GM15510 (cell line): ENCODE measurements around the gene NRCAM.

Experiments
- POLR2A ChIP-seq: IDR thresholded peaks from 3 replicates; pipeline ENCODE4 v1.6.1; 2011; ENCODE audit warnings: borderline replicate concordance; ENCODE audit not compliant: insufficient read length; ENCODE audit errors: extremely low read depth

NRCAM gene

GRCh38 chr7:108455998-108456677, at the start of gene NRCAM:
NRCAM (minus strand) TSS chr7:108456436; CDS start chr7:108240064, 216,372 bp downstream.
- TF ChIP-seq POLR2A: no peak

GRCh38 chr7:108503112-108504026, 47.1 kb upstream of the NRCAM start:
- no peak for TF ChIP-seq POLR2A

DNA sequence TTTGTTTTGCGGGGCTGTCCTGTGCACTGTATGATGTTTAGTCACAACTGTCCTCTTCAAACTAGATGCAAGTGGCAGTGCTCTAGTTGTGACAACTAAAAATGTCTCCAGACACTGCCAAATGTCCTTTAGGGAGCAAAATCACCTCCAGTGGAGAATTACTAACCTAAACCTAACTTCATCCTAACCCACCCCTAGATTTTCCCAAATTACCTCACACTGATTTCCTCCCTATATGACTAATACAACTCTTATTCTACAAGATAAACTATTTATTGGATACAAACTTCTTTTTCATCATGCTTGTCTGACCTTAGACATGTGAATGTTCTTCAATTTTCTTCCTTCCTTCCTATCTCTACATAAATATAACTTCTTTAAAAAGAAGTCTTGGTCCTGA, 43.3 kb upstream of the NRCAM start:
- no peak for TF ChIP-seq POLR2A

DNA sequence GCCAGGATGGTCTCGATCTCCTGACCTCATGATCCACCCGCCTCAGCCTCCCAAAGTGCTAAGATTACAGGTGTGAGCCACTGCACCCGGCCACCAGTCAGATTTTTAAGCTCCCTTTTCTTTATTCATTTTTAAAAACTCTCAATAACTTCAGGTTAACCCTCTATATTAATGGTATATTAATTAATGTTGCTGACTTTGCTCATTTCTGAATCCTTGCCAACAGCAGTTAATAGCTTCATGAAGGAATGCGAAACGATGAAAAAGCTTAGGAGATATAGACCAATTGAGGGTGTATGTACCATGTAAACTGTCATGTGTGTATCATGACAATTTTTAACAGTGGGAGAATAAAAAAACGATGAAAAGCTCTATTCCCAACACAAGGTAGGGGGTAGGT, 42.2 kb upstream of the NRCAM start:
- TF ChIP-seq POLR2A: no peak

DNA sequence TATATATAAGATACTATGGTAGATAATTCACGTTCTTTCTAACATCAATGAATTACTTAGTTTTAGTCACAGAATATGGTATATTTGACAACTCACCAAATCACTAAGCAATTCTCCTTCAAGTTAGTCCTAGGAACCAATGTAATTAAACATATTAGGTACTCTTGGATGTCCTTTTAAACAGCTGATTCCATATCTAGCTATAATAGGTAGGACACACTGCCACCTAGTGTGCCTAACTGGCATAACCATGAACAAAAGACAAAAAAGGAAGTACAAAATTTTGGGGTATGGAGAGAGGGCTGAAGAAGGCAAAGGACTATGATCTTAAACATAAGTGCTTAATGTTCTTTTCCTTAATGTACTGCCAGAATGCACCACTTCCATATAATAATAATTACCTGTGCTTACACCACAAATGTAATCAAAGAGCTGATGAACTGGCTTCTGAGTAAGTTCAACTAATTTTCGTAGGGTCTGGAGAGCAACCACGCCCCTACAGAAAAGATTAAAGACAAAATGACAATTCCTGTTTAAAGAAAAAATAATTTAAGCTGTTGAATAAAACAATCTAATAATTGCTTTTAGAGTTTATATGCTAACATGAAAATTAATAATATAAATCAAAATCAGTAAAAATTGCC, 41.0 kb upstream of the NRCAM start:
- no peak for TF ChIP-seq POLR2A

DNA sequence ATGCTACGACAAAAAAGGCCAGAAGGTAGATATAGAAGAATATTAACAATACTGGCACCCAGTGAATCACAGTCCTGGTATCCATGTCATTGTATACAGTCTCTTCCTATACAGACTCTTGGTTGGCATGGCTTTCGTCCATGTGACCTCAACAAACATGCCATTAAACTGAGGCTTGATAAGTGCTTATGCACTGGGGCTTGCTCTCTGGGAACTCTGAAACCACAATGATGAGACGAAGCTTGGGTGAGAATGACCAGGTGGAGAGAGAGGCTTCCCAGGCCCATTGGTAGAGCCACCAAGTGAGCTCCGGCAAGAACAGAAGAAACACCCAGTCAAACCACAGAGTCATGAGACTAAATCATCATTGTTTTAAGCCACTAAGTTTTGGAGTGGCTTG, 36.5 kb upstream of the NRCAM start:
- no peak for TF ChIP-seq POLR2A

GRCh38 chr7:108488768-108489538, 32.7 kb upstream of the NRCAM start:
- TF ChIP-seq POLR2A: no peak

- no peak for TF ChIP-seq POLR2A
Measured at GRCh38 chr7:108487646-108488045, 31.4 kb upstream of the NRCAM start.

GRCh38 chr7:108486291-108486966, 30.2 kb upstream of the NRCAM start:
- no peak for TF ChIP-seq POLR2A

DNA sequence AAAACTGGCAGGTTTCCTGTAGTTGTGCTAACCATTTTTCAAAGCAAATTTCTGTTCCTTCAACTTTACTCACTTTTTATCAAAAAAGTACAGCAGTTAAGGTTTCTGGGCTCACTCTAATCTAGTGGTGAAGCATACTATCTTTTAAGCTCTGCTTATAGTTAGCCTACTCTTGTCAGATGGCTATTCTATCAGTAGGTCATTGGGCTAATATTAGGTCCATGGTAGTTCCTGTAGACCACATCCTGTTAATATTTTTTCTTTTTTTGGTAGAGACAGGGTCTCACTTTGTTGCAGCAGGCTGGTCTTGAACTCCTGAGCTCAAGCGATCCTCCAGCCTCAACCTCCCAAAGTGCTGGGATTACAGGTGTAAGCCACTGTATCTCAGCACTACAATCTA, 27.9 kb upstream of the NRCAM start:
- TF ChIP-seq POLR2A: no peak

DNA sequence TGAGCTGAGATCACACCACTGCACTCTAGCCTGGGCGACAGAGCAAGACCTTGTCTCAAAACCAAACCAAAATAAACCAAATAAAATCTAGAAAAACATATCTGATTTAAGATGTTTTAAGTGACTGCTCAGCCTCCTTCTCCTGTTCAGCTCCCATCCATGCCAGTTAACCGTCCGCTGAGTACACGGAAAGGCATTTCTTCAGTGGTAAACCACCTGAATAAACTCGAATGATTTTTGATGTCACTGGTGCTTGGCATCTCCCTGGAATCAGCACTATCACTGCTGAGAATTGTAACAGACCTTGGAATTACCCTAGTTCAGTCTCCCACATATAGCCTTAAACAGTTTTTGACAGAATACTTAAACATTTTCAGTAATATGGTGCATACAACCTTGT, 24.1 kb upstream of the NRCAM start:
- TF ChIP-seq POLR2A: no peak

- no peak for TF ChIP-seq POLR2A
Measured at GRCh38 chr7:108479751-108480150, 23.5 kb upstream of the NRCAM start.

DNA sequence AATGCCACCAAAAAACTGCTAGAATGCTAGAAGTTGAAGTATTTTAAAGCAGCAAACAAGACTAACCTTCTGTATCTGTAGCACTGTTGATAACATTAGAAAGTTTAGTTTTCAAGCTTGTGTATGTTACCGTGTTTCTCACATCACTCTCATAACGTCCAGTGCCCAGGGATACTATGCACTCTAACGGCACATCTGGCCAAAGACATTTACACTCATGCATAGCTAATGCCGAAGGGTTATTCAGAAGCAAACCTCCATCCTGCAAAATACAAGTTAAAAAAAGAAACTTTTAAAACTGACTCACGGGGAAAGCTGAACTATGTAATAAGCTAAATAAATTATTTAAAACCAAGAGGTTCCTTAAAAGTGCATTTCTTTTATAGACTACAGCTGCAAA, 22.9 kb upstream of the NRCAM start:
- no peak for TF ChIP-seq POLR2A

GRCh38 chr7:108468246-108468645, 12.0 kb upstream of the NRCAM start:
- no peak for TF ChIP-seq POLR2A
